GM18519 (cell line): ENCODE results near the gene AVPR2.

ENCODE experiments used
- ATAC-seq: cut with Tn5 transposase; IDR thresholded peaks from one replicate; pipeline ENCODE4 v1.9.1; 2021; ENCODE audit warnings: mild to moderate bottlenecking, moderate library complexity; ENCODE audit not compliant: unreplicated experiment, low FRiP score

The AVPR2 gene

GRCh38 chrX:153884590-153884989, 19.9 kb upstream of the AVPR2 start:
- ATAC-seq = no peak

GRCh38 chrX:153885208-153885787, 19.2 kb upstream of the AVPR2 start:
- ATAC-seq = no peak

GRCh38 chrX:153885968-153886903, 18.2 kb upstream of the AVPR2 start, which contains the start of gene L1CAM:
L1CAM (minus strand) TSS chrX:153886173; CDS start chrX:153875836, 10,337 bp downstream.
- ATAC-seq = no peak

GRCh38 chrX:153886915-153887314, 17.6 kb upstream of the AVPR2 start:
- ATAC-seq = no peak

- no peak for ATAC-seq
These were observed 17.1 kb upstream of the AVPR2 start for GRCh38 chrX:153887385-153887784.

GRCh38 chrX:153888344-153888743, 16.1 kb upstream of the AVPR2 start:
- ATAC-seq = no peak

GRCh38 chrX:153889123-153889522, 15.3 kb upstream of the AVPR2 start:
- no peak for ATAC-seq

- ATAC-seq = no peak
These were observed 6.6 kb upstream of the AVPR2 start for GRCh38 chrX:153897899-153898298.

GRCh38 chrX:153900831-153901752, 3.4 kb upstream of the AVPR2 start:
- peak; percentile 59 for ATAC-seq

GRCh38 chrX:153901753-153902140, 2.7 kb upstream of the AVPR2 start:
- ATAC-seq = no peak

- ATAC-seq = no peak
These were observed 2.1 kb upstream of the AVPR2 start for GRCh38 chrX:153902385-153902784.

- ATAC-seq = no peak
These were observed 1.1 kb upstream of the AVPR2 start for GRCh38 chrX:153903238-153903980.

- no peak for ATAC-seq
These were observed 1.1 kb downstream of the AVPR2 start for GRCh38 chrX:153905481-153906095.

GRCh38 chrX:153906126-153906917, 1.8 kb downstream of the AVPR2 start:
- no peak for ATAC-seq

GRCh38 chrX:153907456-153907855, 3.0 kb downstream of the AVPR2 start:
- ATAC-seq = no peak

GRCh38 chrX:153908219-153908860, 3.9 kb downstream of the AVPR2 start:
- no peak for ATAC-seq

GRCh38 chrX:153909024-153909979, 4.8 kb downstream of the AVPR2 start:
- ATAC-seq = no peak
